HFFc6 (cell line): ENCODE results near the gene PRELID2. TPM values are rescaled to one million over a fixed set of nuclear protein-coding genes. Genes with fewer than 3 reads are reported as not detected.
"Not testable (repeated sequence)": the region's sequence is repeated elsewhere in the genome, so short reads cannot be mapped to it uniquely, and the experiment has no call there.

Source experiments
- DNase-seq: peaks from one replicate; pipeline ENCODE4 v3.0.0-alpha.2; 2018
- H3K27ac Mint-ChIP-seq: 2 replicates; pipeline ENCODE4 v1.8.0; 2020; ENCODE audit warnings: mild to moderate bottlenecking, mixed read lengths
- H3K27me3 Mint-ChIP-seq: 2 replicates; pipeline ENCODE4 v1.8.0; 2021; ENCODE audit warnings: mild to moderate bottlenecking, moderate library complexity, mixed read lengths; ENCODE audit not compliant: insufficient read depth
- H3K36me3 Mint-ChIP-seq: 2 replicates; pipeline ENCODE4 v1.8.0; 2021; ENCODE audit warnings: low read depth, mixed read lengths
- H3K4me1 Mint-ChIP-seq: 2 replicates; pipeline ENCODE4 v1.8.0; 2020; ENCODE audit warnings: low read depth, mixed read lengths
- H3K4me3 Mint-ChIP-seq: 2 replicates; pipeline ENCODE4 v1.8.0; 2020; ENCODE audit warnings: mild to moderate bottlenecking, moderate library complexity, mixed read lengths
- H3K9me3 Mint-ChIP-seq: 2 replicates; pipeline ENCODE4 v1.8.0; 2020; ENCODE audit warnings: mild to moderate bottlenecking, mixed read lengths
- total RNA-seq, 6 experiments: library from RNA; stranded (reverse); fragmentation: NEBNext Ultra II Directional; extraction: Animal tissue kit (Norgen Biotek cat#: 25700); gene quantifications; 2 replicates in 1 of 6; 3 replicates in 5 of 6; pipeline ENCODE4 v1.2.3, GENCODE V29; 2021
- TF ChIP-seq, protein P1 (sequence below): fragments of 200-600 bp; sonication (generic); IDR thresholded peaks from 2 replicates; pipeline ENCODE4 v1.5.0; 2021; ENCODE audit warnings: antibody characterized with exemption, mild to moderate bottlenecking

The PRELID2 gene
- total RNA-seq, 6 experiments from 2014 or later, result 3.6 to 8.8 (median 6.4) TPM

DNA sequence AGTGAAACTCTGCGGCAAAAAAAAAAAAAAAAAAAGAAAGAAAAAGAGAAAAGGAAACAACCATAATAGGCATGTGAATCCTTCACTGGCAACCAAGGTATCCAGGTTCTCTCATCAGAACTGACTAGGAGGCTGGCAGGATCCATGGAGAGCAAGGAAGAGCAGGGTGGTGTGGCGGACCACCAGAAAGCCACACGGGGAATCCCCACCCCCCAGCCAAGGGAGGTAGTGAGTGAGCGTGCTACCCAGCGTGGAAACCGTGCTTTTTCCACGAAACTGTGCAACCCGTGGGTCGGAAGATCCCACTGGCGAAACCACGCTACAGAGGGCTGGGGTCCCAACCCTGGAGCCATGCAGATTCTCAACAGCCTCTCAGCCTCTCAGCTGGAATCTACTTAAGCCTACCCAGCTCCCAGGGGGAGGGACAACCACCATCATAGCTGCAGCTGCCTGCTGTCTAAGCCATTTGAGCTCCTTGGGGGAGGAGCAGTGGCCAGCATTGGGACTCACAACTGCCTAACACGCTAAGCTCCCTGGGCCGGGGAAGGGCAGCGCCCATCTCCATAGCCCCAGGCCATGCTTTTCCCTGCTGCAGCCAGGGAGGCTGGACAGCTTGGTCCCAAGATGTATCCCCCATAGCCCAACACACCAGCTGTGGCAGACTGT, 91.6 kb downstream of the PRELID2 start:
- no peaks in the 10 kb centered on the region for H3K27me3 Mint-ChIP-seq
- H3K36me3 Mint-ChIP-seq, result peaks cover 10% of the 10 kb centered on the region; the same call in 1 of the 2 replicates
- H3K4me1 Mint-ChIP-seq, result no peaks in the 10 kb centered on the region
- DNase-seq, result no peak
- peaks cover 9% of the 10 kb centered on the region for H3K9me3 Mint-ChIP-seq
- no peak overlapping the region for H3K4me3 Mint-ChIP-seq
- TF ChIP-seq, protein P1, sequence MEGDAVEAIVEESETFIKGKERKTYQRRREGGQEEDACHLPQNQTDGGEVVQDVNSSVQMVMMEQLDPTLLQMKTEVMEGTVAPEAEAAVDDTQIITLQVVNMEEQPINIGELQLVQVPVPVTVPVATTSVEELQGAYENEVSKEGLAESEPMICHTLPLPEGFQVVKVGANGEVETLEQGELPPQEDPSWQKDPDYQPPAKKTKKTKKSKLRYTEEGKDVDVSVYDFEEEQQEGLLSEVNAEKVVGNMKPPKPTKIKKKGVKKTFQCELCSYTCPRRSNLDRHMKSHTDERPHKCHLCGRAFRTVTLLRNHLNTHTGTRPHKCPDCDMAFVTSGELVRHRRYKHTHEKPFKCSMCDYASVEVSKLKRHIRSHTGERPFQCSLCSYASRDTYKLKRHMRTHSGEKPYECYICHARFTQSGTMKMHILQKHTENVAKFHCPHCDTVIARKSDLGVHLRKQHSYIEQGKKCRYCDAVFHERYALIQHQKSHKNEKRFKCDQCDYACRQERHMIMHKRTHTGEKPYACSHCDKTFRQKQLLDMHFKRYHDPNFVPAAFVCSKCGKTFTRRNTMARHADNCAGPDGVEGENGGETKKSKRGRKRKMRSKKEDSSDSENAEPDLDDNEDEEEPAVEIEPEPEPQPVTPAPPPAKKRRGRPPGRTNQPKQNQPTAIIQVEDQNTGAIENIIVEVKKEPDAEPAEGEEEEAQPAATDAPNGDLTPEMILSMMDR, result no peak
- H3K27ac Mint-ChIP-seq, result no peak overlapping the region

DNA sequence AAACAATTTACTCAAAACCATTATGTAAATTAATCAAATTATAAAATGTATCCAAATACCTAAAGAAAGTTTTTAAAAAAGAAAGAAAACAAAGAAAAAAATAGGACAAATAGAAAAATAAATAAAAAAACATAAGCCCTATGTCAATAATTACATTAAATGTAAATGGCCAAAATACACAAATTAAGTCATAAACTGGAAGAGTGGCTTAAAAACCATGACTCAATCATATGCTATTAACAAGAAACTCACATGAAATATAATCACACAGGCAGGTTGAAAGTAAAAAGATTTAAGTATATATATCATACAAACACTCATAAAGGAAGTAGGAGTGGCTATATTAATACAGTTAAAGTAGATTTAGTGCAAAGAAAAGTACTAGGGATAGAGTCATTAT, 95.3 kb downstream of the PRELID2 start:
- Mint-ChIP-seq H3K4me1 (no peaks in the 10 kb centered on the region), H3K9me3 (no peaks in the 10 kb centered on the region), H3K36me3 (no peaks in the 10 kb centered on the region), H3K27me3 (no peaks in the 10 kb centered on the region), H3K27ac (no peak overlapping the region), H3K4me3 (no peak overlapping the region)
- no peak for DNase-seq
- TF ChIP-seq, protein P1, result no peak

DNA sequence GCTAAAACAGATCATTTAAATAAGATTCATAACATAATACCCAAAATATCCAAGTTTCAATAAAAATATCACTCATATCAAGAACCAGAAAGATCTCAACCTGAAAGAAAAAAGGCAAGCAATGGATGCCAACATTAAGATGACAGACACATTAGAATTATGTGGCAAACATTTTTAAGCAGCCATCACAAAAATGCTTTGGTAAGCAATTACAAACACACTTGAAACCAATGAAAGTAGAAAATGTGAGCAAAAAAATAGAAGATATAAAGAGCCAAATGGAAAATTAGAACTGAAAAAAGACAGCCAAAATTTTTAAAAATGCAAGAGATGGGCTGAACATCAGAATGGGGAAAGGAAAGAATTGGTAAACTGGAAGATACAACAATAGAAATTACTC, 96.9 kb downstream of the PRELID2 start:
- Mint-ChIP-seq H3K4me1 (no peaks in the 10 kb centered on the region), H3K4me3 (no peak overlapping the region), H3K36me3 (no peaks in the 10 kb centered on the region), H3K9me3 (no peaks in the 10 kb centered on the region), H3K27ac (no peak overlapping the region), H3K27me3 (no peaks in the 10 kb centered on the region)
- DNase-seq, result no peak
- TF ChIP-seq, protein P1, result no peak

DNA sequence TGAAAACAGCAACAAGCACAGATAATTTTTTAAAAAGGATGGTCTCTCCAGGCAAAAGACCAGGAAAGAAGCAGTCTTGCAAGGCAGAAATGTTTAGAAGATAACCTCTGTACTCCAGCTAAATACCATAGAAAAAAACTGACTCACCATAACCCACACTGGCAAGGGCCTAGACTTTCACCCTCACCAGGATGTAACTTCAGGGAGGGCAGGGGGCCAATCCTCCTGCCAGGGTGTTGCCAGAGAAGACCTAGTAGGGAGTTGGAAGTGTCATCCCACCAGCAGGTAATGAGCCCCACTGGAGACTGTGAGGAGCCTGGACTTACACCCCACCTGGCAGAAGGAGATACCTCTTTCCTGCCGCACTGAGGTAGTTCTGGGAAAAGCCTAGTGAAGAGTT, 97.6 kb downstream of the PRELID2 start:
- no peak for DNase-seq
- TF ChIP-seq, protein P1, result no peak
- H3K36me3 Mint-ChIP-seq, result no peaks in the 10 kb centered on the region
- H3K27ac Mint-ChIP-seq, result no peak overlapping the region
- H3K9me3 Mint-ChIP-seq, result no peaks in the 10 kb centered on the region
- H3K4me1 Mint-ChIP-seq, result no peaks in the 10 kb centered on the region
- no peaks in the 10 kb centered on the region for H3K27me3 Mint-ChIP-seq
- H3K4me3 Mint-ChIP-seq, result no peak overlapping the region

DNA sequence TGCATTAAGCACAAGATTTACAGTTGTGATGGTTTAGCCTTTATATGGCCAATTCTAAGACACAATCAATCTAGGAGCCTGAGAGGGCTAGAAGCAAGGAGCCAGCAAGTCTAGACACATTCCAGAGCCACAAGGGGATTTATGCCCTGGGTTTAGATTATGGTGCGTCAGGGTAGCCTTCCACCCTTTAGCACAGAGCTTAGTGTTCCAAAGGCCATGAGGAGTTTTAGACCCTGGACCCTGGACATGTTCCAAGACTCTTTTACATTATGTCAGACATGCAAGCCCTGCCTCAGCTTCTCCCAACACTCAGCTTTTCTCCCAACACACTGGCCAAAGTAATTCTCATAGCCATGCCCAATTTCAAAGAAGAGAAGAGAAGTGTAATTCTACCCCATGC, 105.2 kb downstream of the PRELID2 start:
- not testable (repeated sequence) for H3K27me3 Mint-ChIP-seq, H3K27ac Mint-ChIP-seq, H3K4me3 Mint-ChIP-seq, H3K4me1 Mint-ChIP-seq, DNase-seq
- Mint-ChIP-seq H3K9me3 (peaks cover 14% of the 10 kb centered on the region), H3K36me3 (peaks cover 36% of the 10 kb centered on the region)

DNA sequence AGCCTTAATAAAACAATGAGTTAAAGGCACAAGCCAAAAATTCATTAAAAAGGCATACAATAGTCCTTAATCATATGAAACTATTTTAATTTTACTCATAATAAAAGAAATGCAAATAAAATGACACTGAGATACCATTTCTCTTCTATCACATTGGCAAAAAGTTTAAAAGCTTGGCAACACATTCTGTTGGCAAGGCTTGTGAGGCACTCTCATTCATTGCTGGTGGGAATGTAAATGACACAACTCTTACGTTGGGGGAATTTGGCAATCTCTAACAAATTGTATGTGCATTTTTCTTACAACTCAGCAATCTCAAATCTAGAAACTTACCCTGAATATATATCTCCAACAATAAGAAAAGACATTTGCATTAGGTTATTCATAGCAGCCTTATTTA, 111.6 kb downstream of the PRELID2 start:
- Mint-ChIP-seq H3K27me3 (no peaks in the 10 kb centered on the region), H3K9me3 (no peaks in the 10 kb centered on the region), H3K36me3 (peaks cover 13% of the 10 kb centered on the region; the same call in 1 of the 2 replicates), H3K4me3 (no peak overlapping the region), H3K27ac (no peak overlapping the region), H3K4me1 (peaks cover 10% of the 10 kb centered on the region)
- TF ChIP-seq, protein P1, result no peak
- DNase-seq, result no peak
